ENCODE measurements around the gene GPANK1. TPM values are rescaled to one million over a fixed set of nuclear protein-coding genes. Genes with fewer than 3 reads are reported as not detected.
A peak's percentile ranks its signal among the peaks of the same experiment; 100 is the strongest.

Gene GPANK1
- total and polyA plus RNA-seq, 9 of the 15 experiments (the other 6 are each of a cell fraction or from before 2014, with no cell fraction given), result 32.2 to 111 (median 46.3) TPM

- no peak; the same call in 1 of the 2 replicates for TF ChIP-seq PHB2 (IDR thresholded peaks at IDR 0.05; ENCODE audit: low read depth)
- no peak for TF ChIP-seq ZFP30 (CRISPR knock-in tag; IDR thresholded peaks at IDR 0.05; ENCODE audit: borderline replicate concordance)
- TF ChIP-seq ZNF717 (CRISPR knock-in tag; IDR thresholded peaks at IDR 0.05), result no peak; the same call in 1 of the 2 replicates
- TF ChIP-seq ADNP (tag; IDR thresholded peaks at IDR 0.05), result no peak
- 0 out of 2 replicates have a peak, but pooled peaks have one; percentile 16 for TF ChIP-seq ZBTB26 (CRISPR knock-in tag; IDR thresholded peaks at IDR 0.05)
- no peak for TF ChIP-seq ZNF280B (CRISPR knock-in tag; IDR thresholded peaks at IDR 0.05)
- no peak; the same call in 1 of the 2 replicates for TF ChIP-seq OTX1 (CRISPR knock-in tag; IDR thresholded peaks at IDR 0.05)
- TF ChIP-seq ZNF76 (CRISPR knock-in tag; IDR thresholded peaks at IDR 0.05; ENCODE audit: borderline replicate concordance), result peak; percentile 65; the same call in 1 of the 2 replicates
- peak in 1 of 2 experiments; percentile 21; a peak in 1 of 4 replicates for TF ChIP-seq RAD21 (CRISPR knock-in tag; conservative IDR thresholded peaks at IDR 0.05 in 1 of 2, IDR thresholded peaks at IDR 0.05 in 1 of 2)
- no peak for TF ChIP-seq NR2F6 (CRISPR knock-in tag; IDR thresholded peaks at IDR 0.05)
- TF ChIP-seq ZNF695 (CRISPR knock-in tag; IDR thresholded peaks at IDR 0.05), result no peak
Observed at GRCh38 chr6:31702819-31703716, 38.3 kb upstream of the GPANK1 start, which contains the start of gene ABHD16A (continued).
